GM12865 (cell line): ENCODE data around the gene ADAMTSL1.

ENCODE experiments used
- DNase-seq: peaks from one replicate; pipeline ENCODE4 v3.0.0; 2010; ENCODE audit warnings: low read depth
- H3K4me3 ChIP-seq: 2 replicates; pipeline ENCODE4 v1.5.1; 2011; ENCODE audit warnings: mild to moderate bottlenecking, low read depth, low read length, control low read depth
- CTCF ChIP-seq: IDR thresholded peaks from 2 replicates; pipeline ENCODE4 v1.5.1; 2011; ENCODE audit warnings: low read length, control low read depth, low read depth, inconsistent platforms; ENCODE audit not compliant: insufficient read depth; ENCODE audit errors: missing control alignments

Gene ADAMTSL1

GRCh38 chr9:18564018-18564880 lies 90.3 kb downstream of the ADAMTSL1 start:
- DNase-seq, result no peak
- no peak overlapping the region for H3K4me3 ChIP-seq
- no peak for TF ChIP-seq CTCF

GRCh38 chr9:18566121-18566520 lies 92.2 kb downstream of the ADAMTSL1 start:
- H3K4me3 ChIP-seq, result no peak overlapping the region
- no peak for TF ChIP-seq CTCF
- DNase-seq, result no peak

- TF ChIP-seq CTCF, result no peak
- no peak for DNase-seq
- no peak overlapping the region for H3K4me3 ChIP-seq
Observed at GRCh38 chr9:18568973-18569372, 95.0 kb downstream of the ADAMTSL1 start.

- H3K4me3 ChIP-seq, result no peak overlapping the region
- no peak for TF ChIP-seq CTCF
- DNase-seq, result no peak
Observed at GRCh38 chr9:18569941-18570630, 96.1 kb downstream of the ADAMTSL1 start.

GRCh38 chr9:18573021-18573556 lies 99.1 kb downstream of the ADAMTSL1 start:
- no peak for TF ChIP-seq CTCF
- H3K4me3 ChIP-seq, result no peak overlapping the region
- no peak for DNase-seq

- no peak overlapping the region for H3K4me3 ChIP-seq
- no peak for DNase-seq
- no peak for TF ChIP-seq CTCF
Observed at GRCh38 chr9:18575686-18576085, 101.7 kb downstream of the ADAMTSL1 start.
